GM18502 (cell line): ENCODE data around the gene SEMA4G.

Experiments used
- ATAC-seq: cut with Tn5 transposase; IDR thresholded peaks from one replicate; pipeline ENCODE4 v1.9.1; 2021; ENCODE audit warnings: mild to moderate bottlenecking; ENCODE audit not compliant: unreplicated experiment, poor library complexity

SEMA4G gene

DNA sequence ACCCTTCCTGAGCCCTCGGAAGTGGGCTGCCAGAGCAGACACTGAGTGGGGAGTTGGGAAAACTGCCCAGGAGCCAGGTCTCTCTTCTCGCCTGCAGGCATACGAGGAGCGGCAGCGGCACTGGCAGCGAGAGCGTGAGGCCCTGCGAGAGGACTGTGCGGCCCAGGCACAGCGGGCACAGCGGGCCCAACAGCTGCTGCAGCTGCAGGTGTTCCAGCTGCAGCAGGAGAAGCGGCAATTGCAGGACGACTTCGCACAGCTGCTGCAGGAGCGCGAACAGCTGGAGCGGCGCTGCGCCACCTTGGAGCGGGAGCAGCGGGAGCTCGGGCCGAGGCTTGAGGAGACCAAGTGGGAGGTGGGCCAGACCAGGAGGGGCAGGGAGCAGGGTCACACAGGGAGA, 36.1 kb downstream of the SEMA4G start:
- no peak for ATAC-seq

GRCh38 chr10:101005869-101006567, 36.7 kb downstream of the SEMA4G start:
- ATAC-seq: no peak

GRCh38 chr10:101006593-101007098, 37.3 kb downstream of the SEMA4G start:
- ATAC-seq: no peak

GRCh38 chr10:101007099-101007711, 37.9 kb downstream of the SEMA4G start:
- ATAC-seq: no peak

DNA sequence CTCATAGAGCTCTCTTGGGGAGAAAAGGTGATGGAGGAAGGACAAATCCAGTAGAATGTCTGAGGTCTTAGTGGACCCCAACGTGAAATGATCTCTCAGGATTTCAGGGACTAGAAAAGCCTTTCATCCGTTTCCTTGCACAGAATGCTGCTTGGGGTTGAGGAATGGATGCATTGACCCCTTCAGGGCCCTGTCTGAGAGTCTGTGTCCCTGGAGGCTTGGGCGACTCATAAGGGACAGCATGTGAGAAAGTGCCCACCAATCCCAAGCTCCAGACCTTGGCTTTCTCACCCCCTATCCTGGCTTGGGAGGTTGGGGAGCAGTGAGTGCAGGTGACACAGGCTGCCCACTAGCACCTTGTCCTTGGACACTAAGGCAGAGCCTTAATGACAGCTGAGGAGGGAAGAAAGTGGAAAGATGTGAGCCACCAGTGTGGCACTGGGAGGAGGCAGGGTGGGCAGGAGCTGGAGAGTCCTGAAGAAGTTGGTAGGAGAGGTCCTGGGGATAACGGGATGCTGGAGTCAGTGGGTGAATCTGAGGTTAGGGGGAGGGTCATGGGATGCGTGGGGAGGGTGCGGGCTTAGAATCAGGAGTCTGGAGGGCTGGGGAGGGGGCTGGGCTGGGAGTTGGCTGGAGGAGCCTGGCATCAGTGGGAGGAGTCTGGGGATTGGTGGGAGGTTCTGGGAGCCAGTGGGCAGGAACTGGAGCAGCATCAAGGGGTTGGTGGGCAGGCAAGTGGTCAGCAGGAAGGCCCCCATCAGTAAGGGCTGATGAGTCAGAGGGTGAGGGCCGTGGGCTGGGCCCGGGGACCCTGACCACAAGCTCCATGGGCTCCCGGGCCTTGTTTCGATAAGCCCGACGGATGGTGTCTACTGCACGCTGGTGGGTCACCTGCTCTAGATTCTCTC, 38.9 kb downstream of the SEMA4G start:
- no peak for ATAC-seq

DNA sequence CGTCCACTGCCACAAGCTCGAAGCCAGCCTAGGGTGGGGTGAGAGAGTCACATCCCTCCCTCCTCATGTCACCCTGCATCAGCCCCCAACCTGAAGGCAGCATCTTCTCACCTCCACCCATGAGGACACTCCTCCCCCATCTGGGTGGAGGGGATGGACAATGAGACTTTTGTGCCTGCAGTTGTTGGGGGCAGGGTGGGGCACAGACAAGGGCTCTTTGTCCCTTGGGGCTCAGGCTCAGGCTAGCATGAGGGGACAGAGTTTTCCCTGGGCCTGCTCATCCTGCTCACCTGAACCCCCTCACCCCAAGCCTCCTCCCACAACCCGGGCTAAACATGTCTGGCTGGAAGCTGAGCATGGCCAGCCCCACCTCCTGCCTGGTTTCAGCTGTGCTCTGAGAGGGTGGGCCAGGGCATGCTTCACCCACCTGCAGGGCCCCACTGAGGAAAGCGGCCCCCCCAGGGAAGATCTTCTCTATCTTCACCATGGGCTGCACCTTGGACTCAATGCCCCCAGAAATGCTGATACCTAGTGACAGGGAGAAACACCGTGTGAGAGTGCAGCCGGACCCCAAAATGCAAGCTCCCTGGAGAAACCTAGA, 39.6 kb downstream of the SEMA4G start:
- no peak for ATAC-seq

- ATAC-seq: no peak
Observed at GRCh38 chr10:101010329-101010728, 41.0 kb downstream of the SEMA4G start.

DNA sequence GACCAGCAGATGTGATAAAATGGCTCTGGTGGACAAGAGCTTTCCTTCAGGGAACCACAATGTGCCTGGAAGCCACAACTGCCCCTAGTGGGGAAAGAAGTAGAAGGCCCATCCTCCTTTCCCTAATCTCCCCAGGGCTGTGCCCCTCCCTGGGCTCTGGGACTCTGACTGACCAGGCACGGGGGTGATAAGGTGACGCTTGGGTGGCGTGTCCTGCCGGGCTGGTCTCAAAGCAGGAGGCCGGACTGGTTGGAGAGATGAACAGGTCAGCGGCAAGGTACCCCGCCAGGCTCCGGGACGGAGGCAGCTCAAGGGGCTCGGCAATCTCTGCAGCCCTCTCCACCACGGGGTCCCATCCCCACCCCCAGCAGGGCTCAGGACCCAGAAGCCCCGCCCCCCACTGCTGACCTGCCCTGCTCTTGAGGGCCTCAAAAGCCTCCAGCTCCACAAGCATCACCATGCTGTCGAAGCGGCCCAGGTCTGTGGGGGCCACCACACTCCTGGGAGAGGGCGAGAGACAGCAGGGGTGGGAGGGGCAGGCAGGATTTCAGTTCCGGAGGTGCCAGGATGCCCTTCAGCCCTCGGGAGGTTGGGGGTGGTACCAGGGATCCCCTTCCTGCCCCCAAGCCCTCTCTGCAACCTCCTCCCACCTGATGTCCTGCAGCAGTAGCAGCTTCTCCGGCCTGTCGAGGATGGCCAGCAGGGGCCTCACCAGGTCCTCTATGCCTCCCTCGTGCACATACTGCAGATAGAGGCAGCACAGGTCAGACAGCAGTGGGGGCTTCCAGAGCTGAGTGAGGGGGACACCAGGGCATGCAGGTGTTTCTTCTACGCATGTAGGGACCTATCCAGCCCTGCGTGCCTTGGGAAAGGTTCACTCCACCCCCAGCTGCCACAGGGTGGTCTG, 42.5 kb downstream of the SEMA4G start:
- no peak for ATAC-seq

GRCh38 chr10:101012525-101013364, 43.4 kb downstream of the SEMA4G start:
- peak; percentile 87 for ATAC-seq

DNA sequence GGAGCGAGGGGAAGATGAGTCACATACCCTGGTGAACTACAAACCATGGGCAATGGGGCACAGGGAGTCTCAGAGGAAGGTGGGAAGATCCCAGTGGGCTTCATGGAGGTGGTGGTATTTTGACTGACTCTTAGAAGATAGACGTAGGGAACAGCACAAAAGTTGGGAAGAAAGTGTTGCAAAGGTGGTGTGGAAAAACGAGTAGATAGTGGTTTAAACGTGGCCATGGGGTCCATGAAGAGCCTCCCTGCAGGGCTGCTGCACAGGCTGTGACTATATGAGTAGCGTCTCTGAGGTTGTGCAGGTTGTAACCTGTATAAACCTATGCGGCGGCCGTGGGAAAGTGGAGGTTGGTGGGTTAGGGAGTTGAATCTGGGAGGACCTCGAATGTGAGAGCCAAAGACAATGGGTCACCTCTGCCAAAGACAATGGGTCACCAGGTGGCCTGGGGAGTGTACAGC, 44.1 kb downstream of the SEMA4G start:
- ATAC-seq: no peak

GRCh38 chr10:101014230-101014884, 45.1 kb downstream of the SEMA4G start:
- ATAC-seq: no peak

DNA sequence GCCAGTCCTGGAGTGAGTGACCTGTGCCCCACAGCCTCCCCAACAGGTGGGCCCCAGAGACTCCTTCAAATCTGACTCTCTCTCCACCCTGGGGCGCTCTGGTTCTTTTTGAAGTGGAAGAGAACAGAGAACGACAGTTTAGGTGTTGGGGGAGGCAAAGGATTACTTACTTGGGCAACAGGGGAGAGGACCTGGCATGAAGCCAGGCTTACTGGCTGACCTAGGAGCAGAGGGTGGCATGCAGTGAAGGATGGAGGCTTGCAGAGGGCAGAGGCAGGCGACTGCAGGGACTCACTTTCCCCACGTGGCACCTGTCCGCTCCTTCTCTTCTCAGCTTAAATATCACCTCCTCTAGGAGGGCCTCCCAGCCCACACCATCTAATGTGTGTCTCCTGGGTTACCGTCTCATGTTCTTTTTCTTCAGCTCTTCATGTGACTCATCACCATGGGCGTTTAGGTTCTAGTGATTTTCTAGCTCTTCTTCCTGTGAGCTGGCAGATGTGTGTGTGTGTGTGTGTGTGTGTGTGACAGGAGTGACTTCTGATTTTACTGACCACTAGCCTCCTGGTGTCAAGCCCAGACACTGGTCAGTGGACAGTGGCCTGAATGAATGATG, 45.8 kb downstream of the SEMA4G start:
- no peak for ATAC-seq

DNA sequence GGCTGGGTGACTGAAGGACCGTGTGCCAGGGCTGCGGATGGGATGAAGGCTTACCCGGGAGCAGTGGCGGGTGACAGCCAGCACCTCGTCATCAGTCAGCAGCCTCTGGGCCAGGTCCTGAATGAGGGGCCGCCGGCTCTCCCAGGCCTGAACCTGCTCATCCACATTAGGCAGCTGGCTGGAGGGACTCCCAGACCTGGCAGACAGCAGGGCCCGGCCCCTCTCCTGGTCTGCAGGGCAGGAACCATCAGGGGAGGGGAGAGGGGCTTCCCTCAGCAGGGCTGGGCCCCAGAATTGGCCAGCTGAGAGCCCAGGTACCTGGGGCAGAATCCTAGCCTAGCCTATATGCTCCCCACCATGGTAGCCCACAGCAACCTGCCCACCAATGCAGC, 46.3 kb downstream of the SEMA4G start:
- no peak for ATAC-seq

DNA sequence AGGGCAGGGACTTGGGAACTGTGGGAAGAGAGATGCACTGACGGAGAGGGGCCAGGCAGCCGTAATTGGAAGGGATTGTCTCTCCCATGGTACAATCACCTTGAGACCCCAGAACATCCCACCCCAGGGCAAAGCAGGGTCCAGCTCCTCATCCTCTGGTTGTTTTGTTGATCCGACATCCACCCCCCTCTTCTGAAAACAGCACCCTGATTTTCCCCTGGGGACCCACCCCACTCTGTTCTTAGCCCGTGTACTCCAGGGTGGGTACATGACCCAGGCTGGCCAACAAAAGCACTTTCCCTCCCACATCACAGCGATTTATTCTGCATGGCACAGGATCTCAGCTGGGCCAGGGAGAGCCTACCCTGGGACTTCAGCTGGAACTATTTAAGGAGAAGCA, 47.5 kb downstream of the SEMA4G start:
- no peak for ATAC-seq

GRCh38 chr10:101018118-101018599, 48.9 kb downstream of the SEMA4G start:
- no peak for ATAC-seq

- ATAC-seq: no peak
Observed at GRCh38 chr10:101018600-101019439, 49.5 kb downstream of the SEMA4G start.
